Nephron progenitor cell (in vitro differentiated cells): ENCODE measurements around the gene THAP2.
"Not testable (repeated sequence)": the region's sequence is repeated elsewhere in the genome, so short reads cannot be mapped to it uniquely, and the experiment has no call there.

Experiments
- DNase-seq: peaks from one replicate; pipeline ENCODE4 v3.0.0; 2021
- H3K27ac Mint-ChIP-seq: 2 replicates; pipeline ENCODE4 v1.8.0; 2021; ENCODE audit warnings: mild to moderate bottlenecking, moderate library complexity, mixed read lengths
- H3K27me3 Mint-ChIP-seq: 2 replicates; pipeline ENCODE4 v1.8.0; 2021; ENCODE audit warnings: mild to moderate bottlenecking, low read depth, mixed read lengths; ENCODE audit not compliant: poor library complexity
- H3K36me3 Mint-ChIP-seq: 2 replicates; pipeline ENCODE4 v1.8.0; 2021; ENCODE audit warnings: low read depth, mixed read lengths
- H3K4me1 Mint-ChIP-seq: 2 replicates; pipeline ENCODE4 v1.8.0; 2021; ENCODE audit warnings: mixed read lengths
- H3K4me3 Mint-ChIP-seq: 2 replicates; pipeline ENCODE4 v1.8.0; 2021; ENCODE audit warnings: mild to moderate bottlenecking, moderate library complexity, mixed read lengths
- H3K9me3 Mint-ChIP-seq: 2 replicates; pipeline ENCODE4 v1.8.0; 2021; ENCODE audit warnings: mild to moderate bottlenecking, moderate library complexity, mixed read lengths
- TF ChIP-seq, protein P1 (sequence below): fragments of 200-600 bp; sonication (generic); IDR thresholded peaks from 2 replicates; pipeline ENCODE4 v1.5.0; 2021; ENCODE audit warnings: antibody characterized with exemption

Gene THAP2

DNA sequence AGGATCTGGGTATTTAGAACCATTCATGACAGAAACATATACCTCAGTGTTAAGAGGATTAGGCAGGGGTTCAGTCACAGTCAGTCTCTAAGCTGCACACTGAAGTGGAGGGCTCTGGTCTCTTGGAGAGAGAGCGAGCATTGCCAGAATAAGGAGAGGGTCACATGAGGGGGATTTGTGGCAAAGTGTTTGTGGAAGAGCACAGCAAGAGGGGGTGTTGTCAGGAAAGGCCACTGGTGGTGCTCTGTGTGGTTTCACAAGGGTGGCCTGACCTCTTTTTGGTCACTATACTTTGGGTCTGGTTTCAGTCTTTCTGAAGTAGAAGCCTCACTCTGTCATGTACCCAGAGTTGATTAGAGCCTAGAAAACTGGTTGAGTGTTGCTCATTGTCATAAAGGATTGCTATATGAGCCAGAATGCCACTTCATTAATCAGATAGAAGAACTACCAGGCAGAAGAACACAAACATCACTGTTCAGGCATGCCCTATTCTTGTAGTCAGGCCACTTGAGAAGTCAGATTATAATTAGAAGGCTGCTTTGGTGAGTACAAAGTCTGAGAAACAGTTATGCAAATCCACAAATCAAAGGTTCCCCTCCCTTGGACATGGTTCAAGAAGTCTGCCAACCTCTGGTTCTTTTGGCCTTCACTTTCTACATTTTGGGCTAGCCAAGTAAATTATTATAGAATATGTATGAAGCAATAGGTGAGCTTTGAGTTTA, 30.2 kb downstream of the THAP2 start:
- Mint-ChIP-seq H3K4me3 (no peak overlapping the region), H3K9me3 (no peaks in the 10 kb centered on the region), H3K4me1 (peaks cover 10% of the 10 kb centered on the region), H3K27me3 (no peaks in the 10 kb centered on the region), H3K27ac (peak overlapping the region; percentile 57), H3K36me3 (peaks cover 27% of the 10 kb centered on the region)
- TF ChIP-seq, protein P1, sequence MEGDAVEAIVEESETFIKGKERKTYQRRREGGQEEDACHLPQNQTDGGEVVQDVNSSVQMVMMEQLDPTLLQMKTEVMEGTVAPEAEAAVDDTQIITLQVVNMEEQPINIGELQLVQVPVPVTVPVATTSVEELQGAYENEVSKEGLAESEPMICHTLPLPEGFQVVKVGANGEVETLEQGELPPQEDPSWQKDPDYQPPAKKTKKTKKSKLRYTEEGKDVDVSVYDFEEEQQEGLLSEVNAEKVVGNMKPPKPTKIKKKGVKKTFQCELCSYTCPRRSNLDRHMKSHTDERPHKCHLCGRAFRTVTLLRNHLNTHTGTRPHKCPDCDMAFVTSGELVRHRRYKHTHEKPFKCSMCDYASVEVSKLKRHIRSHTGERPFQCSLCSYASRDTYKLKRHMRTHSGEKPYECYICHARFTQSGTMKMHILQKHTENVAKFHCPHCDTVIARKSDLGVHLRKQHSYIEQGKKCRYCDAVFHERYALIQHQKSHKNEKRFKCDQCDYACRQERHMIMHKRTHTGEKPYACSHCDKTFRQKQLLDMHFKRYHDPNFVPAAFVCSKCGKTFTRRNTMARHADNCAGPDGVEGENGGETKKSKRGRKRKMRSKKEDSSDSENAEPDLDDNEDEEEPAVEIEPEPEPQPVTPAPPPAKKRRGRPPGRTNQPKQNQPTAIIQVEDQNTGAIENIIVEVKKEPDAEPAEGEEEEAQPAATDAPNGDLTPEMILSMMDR, result no peak
- DNase-seq, result no peak

DNA sequence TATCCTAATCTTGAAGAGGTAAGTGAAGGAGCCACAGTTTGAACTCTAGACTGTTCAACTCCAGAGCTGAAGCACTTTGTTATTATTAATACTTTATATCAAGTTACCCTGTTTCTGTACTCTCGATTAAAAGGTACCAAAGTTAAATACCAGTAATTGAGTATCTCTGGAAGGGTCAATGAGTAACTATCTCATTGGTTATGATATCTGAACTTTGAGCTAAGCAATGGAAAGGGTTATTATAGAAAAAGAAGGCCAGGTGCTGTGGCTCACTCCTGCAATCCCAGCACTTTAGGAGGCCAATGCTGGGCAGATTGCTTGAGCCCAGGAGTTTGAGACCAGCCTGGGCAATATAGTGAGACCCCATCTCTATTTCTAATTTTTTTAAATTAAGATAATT, 31.7 kb downstream of the THAP2 start:
- H3K27ac Mint-ChIP-seq, result no peak overlapping the region
- DNase-seq, result no peak
- H3K9me3 Mint-ChIP-seq, result no peaks in the 10 kb centered on the region
- TF ChIP-seq, protein P1, result no peak
- H3K4me1 Mint-ChIP-seq, result peaks cover 6% of the 10 kb centered on the region
- H3K36me3 Mint-ChIP-seq, result peaks cover 38% of the 10 kb centered on the region
- H3K4me3 Mint-ChIP-seq, result no peak overlapping the region
- no peaks in the 10 kb centered on the region for H3K27me3 Mint-ChIP-seq

DNA sequence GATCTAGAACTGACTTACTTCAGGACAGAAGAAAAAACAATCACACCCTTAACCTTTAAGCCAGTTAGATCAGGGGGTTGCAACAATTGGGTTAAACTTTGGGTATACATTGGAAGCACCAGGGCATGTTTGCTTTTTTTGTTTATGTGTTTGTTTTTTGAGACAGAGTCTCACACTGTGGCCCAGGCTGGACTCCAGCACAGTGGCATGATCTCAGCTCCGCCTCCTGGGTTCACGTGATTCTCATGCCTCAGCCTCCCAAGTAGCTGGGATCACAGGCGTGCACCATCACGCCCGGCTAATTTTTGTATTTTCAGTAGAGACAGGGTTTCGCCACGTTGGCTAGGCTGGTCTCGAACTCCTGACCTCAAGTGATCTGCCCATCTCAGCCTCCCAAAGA, 38.1 kb downstream of the THAP2 start:
- DNase-seq, H3K4me1 Mint-ChIP-seq, H3K4me3 Mint-ChIP-seq, H3K27me3 Mint-ChIP-seq, H3K9me3 Mint-ChIP-seq: not testable (repeated sequence)
- Mint-ChIP-seq H3K36me3 (peaks cover 39% of the 10 kb centered on the region), H3K27ac (peak overlapping the region; percentile 68)

DNA sequence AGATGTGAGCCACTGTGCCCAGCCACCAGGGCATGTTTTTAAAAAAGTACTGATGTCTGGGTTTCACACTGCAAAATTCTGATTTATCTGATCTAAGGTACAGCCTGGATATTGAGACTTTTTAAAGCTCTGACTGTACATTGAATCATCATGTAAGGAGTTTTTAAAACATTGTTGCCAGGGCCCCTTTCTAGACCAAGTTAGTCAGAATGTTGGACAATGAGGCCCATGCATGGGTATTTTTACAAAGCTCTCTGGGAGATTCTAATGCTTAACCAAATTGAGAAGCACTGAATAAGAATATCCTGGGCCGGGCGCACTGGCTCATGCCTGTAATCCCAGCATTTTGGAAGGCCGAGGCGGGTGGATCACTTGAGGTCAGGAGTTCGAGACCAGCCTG, 38.5 kb downstream of the THAP2 start:
- Mint-ChIP-seq H3K27ac (no peak overlapping the region), H3K4me1 (no peaks in the 10 kb centered on the region), H3K9me3 (no peaks in the 10 kb centered on the region), H3K36me3 (peaks cover 35% of the 10 kb centered on the region), H3K4me3 (no peak overlapping the region), H3K27me3 (no peaks in the 10 kb centered on the region)
- DNase-seq, result no peak
- TF ChIP-seq, protein P1, result no peak

DNA sequence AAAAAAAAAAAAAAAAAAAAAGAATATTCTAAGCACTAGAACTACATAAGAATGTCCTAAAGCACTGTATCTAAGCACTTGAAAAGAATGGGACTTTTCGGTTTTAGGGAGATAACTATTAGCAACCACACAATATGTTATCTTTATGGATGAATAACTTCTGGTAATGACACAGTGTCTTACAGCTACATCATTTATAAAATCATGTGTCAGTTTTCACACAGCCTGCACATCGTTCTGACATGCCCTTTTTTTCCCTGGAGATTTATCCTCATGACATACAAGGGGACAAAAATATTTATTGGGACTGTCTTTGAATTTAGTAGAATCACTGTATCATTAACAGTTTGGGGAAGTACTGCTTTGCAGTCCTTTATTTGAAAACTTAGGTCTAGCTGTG, 39.1 kb downstream of the THAP2 start:
- no peak for DNase-seq
- peaks cover 29% of the 10 kb centered on the region for H3K36me3 Mint-ChIP-seq
- TF ChIP-seq, protein P1, result no peak
- H3K4me3 Mint-ChIP-seq, result no peak overlapping the region
- no peak overlapping the region for H3K27ac Mint-ChIP-seq
- H3K27me3 Mint-ChIP-seq, result no peaks in the 10 kb centered on the region
- no peaks in the 10 kb centered on the region for H3K9me3 Mint-ChIP-seq
- H3K4me1 Mint-ChIP-seq, result no peaks in the 10 kb centered on the region

DNA sequence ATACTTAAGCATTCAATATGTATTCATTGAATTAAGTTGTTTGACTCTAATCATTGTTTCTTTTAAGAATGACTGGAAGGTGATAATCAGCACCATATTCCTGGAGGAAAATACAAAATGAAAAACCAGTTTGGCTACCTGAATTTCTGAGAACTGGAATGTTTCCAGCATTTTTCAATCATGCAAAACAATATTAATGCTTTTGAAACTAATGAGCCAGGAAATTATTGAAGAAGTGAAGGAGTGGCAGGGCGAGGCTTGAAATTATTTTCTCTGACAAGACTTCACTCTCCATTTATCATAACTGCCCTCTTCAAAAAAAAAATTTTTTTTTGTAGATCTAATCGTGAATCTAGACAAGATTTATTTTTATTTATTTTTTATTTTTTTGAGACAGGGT, 40.8 kb downstream of the THAP2 start:
- no peak overlapping the region for H3K27ac Mint-ChIP-seq
- no peaks in the 10 kb centered on the region for H3K9me3 Mint-ChIP-seq
- no peaks in the 10 kb centered on the region for H3K27me3 Mint-ChIP-seq
- no peak for DNase-seq
- peaks cover 12% of the 10 kb centered on the region for H3K36me3 Mint-ChIP-seq
- H3K4me1 Mint-ChIP-seq, result no peaks in the 10 kb centered on the region
- TF ChIP-seq, protein P1, result no peak
- H3K4me3 Mint-ChIP-seq, result no peak overlapping the region
